Omental fat pad (tissue), 4 donors: ENCODE measurements around the gene AJAP1. TPM values are rescaled to one million over a fixed set of nuclear protein-coding genes. Genes with fewer than 3 reads are reported as not detected.
"Not testable (repeated sequence)": the region's sequence is repeated elsewhere in the genome, so short reads cannot be mapped to it uniquely, and the experiment has no call there.

Experiments
- ATAC-seq: fragments of 150-250 bp; one replicate; pipeline ENCODE4 v1.9.1; 2016; ENCODE audit warnings: mild to moderate bottlenecking, moderate library complexity; ENCODE audit not compliant: low FRiP score
- DNase-seq: peaks from one replicate; pipeline ENCODE4 v3.0.0-alpha.2; 2019; ENCODE audit warnings: low spot score
- CTCF ChIP-seq, 3 donors: fragments of 450-650 bp; IDR thresholded peaks; one replicate each; pipeline ENCODE4 v1.5.1; 2016 to 2017; ENCODE audit warnings: antibody characterized with exemption in 3 of 3, mild to moderate bottlenecking in 3 of 3, moderate library complexity in 2 of 3
- total RNA-seq, 4 donors: library from RNA; depleted of rRNA; stranded (reverse); fragments of >200 nt; gene quantifications; one replicate each; pipeline ENCODE4 v1.1.0, GENCODE V29; 2016

The AJAP1 gene
- total RNA-seq, 4 donors from 2014 or later, result 0.06 to 0.63 (median 0.53) TPM

DNA sequence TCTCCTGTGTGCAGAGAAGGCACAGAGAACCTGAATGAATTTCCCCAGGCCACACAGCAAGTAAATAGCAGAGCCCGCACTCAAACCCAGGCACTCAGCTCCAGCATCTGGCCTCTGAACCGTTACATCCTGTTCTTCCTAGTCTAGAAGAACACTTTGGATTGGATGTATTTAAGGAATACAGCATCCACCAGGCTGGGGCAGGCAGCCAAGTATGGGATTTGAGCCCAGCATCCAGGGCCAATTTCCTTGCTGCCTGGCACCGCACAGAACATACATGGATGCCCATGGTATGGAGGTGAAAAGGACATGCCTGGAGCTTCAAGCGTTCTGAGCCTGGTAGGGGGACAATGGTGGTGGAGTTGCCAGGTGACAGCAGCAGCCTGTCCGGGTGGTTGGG lies 9.7 kb downstream of the AJAP1 start:
- no peak for TF ChIP-seq CTCF (IDR thresholded peaks at IDR 0.05)
- DNase-seq, result no peak
- no peak for ATAC-seq

DNA sequence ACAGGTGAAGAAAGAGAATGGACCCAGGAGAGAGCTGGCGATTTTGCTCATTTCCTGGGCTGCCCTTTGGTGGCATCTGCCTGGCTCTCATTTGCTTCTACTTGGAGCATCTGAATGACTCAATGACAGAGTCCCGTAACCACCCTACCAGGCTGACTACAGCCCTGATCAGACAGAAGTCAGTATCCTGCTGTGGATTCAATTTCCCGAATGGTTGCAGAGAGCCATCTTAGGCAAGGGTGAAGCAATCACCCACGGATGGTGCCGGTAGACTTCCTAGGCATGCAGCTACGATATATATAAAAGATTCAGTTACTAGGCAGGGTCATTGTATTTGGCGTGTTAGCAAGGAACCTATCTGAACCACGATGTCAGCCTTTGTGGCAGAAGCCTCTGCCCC lies 10.2 kb downstream of the AJAP1 start:
- TF ChIP-seq CTCF (IDR thresholded peaks at IDR 0.05), result no peak
- no peak for DNase-seq
- no peak for ATAC-seq

- TF ChIP-seq CTCF (IDR thresholded peaks at IDR 0.05), result no peak
- ATAC-seq, result no peak
Observed at GRCh38 chr1:4665456-4665855, 11.0 kb downstream of the AJAP1 start.

GRCh38 chr1:4666683-4667082 lies 12.3 kb downstream of the AJAP1 start:
- DNase-seq, ATAC-seq: not testable (repeated sequence)

More at GRCh38 chr1:4665456-4665855, 11.0 kb downstream of the AJAP1 start:
- DNase-seq, result no peak

DNA sequence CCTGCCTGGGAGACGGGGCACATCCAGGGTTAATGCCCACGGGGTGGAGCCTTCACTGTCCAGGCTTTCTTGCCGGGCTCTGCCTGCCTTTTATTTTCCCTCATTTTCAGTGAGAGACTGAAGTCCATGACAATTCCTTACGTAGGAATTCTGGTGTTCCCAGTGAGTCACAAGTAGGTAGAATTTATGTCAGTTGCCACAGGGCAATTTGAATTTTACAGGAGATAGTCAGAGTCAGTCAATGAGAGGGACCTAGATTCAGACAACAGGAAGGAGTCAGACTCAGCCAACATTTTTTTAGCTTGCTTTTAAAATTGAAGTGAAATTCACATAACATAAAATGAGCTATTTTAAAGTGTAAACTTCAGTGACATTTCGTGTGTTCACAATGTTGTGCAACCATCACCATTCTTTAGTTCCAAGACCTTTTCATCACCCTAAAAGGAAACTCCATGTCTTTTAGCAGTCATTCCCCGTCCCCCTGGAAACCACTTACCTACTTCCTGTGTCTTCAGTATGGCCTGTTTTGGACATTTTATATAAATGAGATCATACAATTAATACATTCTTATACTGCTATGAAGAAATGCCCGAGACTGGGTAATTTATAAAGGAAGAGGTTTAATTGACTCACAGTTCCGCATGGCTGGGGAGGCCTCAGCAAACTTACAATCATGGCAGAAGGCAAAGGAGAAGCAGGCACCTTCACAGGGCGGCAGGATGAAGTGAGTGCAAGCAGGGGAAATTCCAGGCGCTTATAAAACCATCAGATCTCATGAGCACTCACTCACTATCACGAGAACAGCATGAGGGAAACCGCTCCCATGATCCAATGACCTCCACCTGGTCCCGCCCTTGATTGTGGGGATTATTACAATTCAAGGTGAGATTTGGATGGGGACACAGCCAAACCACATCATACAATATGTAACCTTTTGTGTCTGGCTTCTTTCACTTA lies 14.6 kb downstream of the AJAP1 start:
- TF ChIP-seq CTCF (IDR thresholded peaks at IDR 0.05), result no peak
- no peak for ATAC-seq
- DNase-seq, result no peak

DNA sequence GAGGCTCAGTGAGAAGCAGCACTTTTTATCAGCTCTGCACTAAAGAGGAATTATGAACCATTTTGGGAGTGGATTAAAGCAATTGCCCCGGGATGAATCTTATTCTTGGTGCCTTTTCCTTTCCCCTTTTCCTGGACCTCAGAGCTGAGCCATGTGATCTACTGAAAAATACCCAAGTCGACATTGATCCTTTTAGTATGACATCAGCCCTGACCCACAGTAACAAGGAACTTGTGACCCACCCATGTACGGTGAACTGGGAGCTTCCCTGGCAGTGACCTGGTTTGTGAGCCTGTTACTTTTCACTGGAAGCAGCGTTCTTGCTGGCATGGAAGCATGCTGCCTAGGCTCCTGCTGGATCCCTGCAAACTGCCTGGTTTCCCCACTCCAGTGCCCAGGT lies 15.9 kb downstream of the AJAP1 start:
- DNase-seq, result no peak
- no peak for TF ChIP-seq CTCF (IDR thresholded peaks at IDR 0.05)
- no peak for ATAC-seq

- DNase-seq, result no peak
- no peak for ATAC-seq
- no peak for TF ChIP-seq CTCF (IDR thresholded peaks at IDR 0.05)
Observed at GRCh38 chr1:4671828-4672227, 17.4 kb downstream of the AJAP1 start.
